Muscle layer of duodenum (tissue), 2 donors: Measurements from ENCODE around the gene FAM168A.
A peak's percentile ranks its signal among the peaks of the same experiment; 100 is the strongest.

Experiments
- H3K27ac ChIP-seq: one replicate; pipeline ENCODE4 v1.7.0; 2013; ENCODE audit warnings: mild to moderate bottlenecking, low read length
- H3K27me3 ChIP-seq: one replicate; pipeline ENCODE4 v1.7.0; 2013; ENCODE audit warnings: low read depth, mild to moderate bottlenecking, control low read depth, low read length
- H3K36me3 ChIP-seq, 2 donors: one replicate each; pipeline ENCODE4 v1.7.0; 2013; ENCODE audit warnings: low read length in 2 of 2, control low read depth in 1 of 2, mild to moderate bottlenecking in 1 of 2; ENCODE audit not compliant: insufficient read depth in 2 of 2, control insufficient read depth in 1 of 2
- H3K4me1 ChIP-seq, 2 donors: one replicate each; pipeline ENCODE4 v1.7.0; 2013; ENCODE audit warnings: low read length in 2 of 2, mild to moderate bottlenecking in 2 of 2, control low read depth in 1 of 2, moderate library complexity in 1 of 2; ENCODE audit not compliant: insufficient read depth in 2 of 2, control insufficient read depth in 1 of 2
- H3K4me3 ChIP-seq, 2 donors: one replicate each; pipeline ENCODE4 v1.7.0; 2013; ENCODE audit warnings: low read length in 2 of 2, low read depth in 1 of 2, mild to moderate bottlenecking in 1 of 2
- H3K9me3 ChIP-seq, 2 donors: one replicate each; pipeline ENCODE4 v1.7.0; 2013; ENCODE audit warnings: low read length in 2 of 2, control low read depth in 1 of 2, mild to moderate bottlenecking in 1 of 2; ENCODE audit not compliant: control insufficient read depth in 1 of 2
- donor health status: healthy.

The FAM168A gene

GRCh38 chr11:73529204-73529530 lies 68.7 kb downstream of the FAM168A start:
- Histone ChIP-seq H3K4me3 (peak overlapping the region in 1 of 2 donors; percentile 39), H3K9me3 (no peaks in the 10 kb centered on the region), H3K36me3 (no peaks in the 10 kb centered on the region), H3K27ac (no peak overlapping the region), H3K27me3 (no peaks in the 10 kb centered on the region), H3K4me1 (peaks cover 0 to 22% of the 10 kb centered on the region in 2 donors)

- Histone ChIP-seq H3K4me1 (peaks cover 0 to 22% of the 10 kb centered on the region in 2 donors), H3K36me3 (no peaks in the 10 kb centered on the region), H3K27ac (peak overlapping the region; percentile 74), H3K9me3 (no peaks in the 10 kb centered on the region), H3K27me3 (no peaks in the 10 kb centered on the region), H3K4me3 (peak overlapping the region; percentile 39 to 56)
Measured at GRCh38 chr11:73528483-73529203, 69.3 kb downstream of the FAM168A start.

- peaks cover 0 to 22% of the 10 kb centered on the region in 2 donors for H3K4me1 ChIP-seq
- no peaks in the 10 kb centered on the region for H3K27me3 ChIP-seq
- H3K4me3 ChIP-seq = peak overlapping the region in 1 of 2 donors; percentile 39
- H3K36me3 ChIP-seq = no peaks in the 10 kb centered on the region
- no peaks in the 10 kb centered on the region for H3K9me3 ChIP-seq
- H3K27ac ChIP-seq = no peak overlapping the region
Measured at GRCh38 chr11:73528013-73528412, 69.9 kb downstream of the FAM168A start.

GRCh38 chr11:73525611-73526010 lies 72.3 kb downstream of the FAM168A start:
- Histone ChIP-seq H3K27me3 (no peaks in the 10 kb centered on the region), H3K9me3 (no peaks in the 10 kb centered on the region), H3K27ac (no peak overlapping the region), H3K4me1 (peaks cover 0 to 13% of the 10 kb centered on the region in 2 donors), H3K36me3 (no peaks in the 10 kb centered on the region), H3K4me3 (no peak overlapping the region)

GRCh38 chr11:73524774-73525173 lies 73.1 kb downstream of the FAM168A start:
- no peaks in the 10 kb centered on the region for H3K36me3 ChIP-seq
- H3K9me3 ChIP-seq = no peaks in the 10 kb centered on the region
- peaks cover 0 to 13% of the 10 kb centered on the region in 2 donors for H3K4me1 ChIP-seq
- no peak overlapping the region for H3K4me3 ChIP-seq
- H3K27me3 ChIP-seq = no peaks in the 10 kb centered on the region
- no peak overlapping the region for H3K27ac ChIP-seq

- no peak overlapping the region for H3K4me3 ChIP-seq
- H3K36me3 ChIP-seq = no peaks in the 10 kb centered on the region
- H3K4me1 ChIP-seq = no peaks in the 10 kb centered on the region
- no peak overlapping the region for H3K27ac ChIP-seq
- no peaks in the 10 kb centered on the region for H3K27me3 ChIP-seq
- no peaks in the 10 kb centered on the region for H3K9me3 ChIP-seq
Measured at GRCh38 chr11:73521621-73522020, 76.3 kb downstream of the FAM168A start.

- H3K27me3 ChIP-seq = no peaks in the 10 kb centered on the region
- no peaks in the 10 kb centered on the region for H3K4me1 ChIP-seq
- H3K36me3 ChIP-seq = no peaks in the 10 kb centered on the region
- no peak overlapping the region for H3K27ac ChIP-seq
- H3K4me3 ChIP-seq = no peak overlapping the region
- H3K9me3 ChIP-seq = no peaks in the 10 kb centered on the region
Measured at GRCh38 chr11:73520353-73521061, 77.4 kb downstream of the FAM168A start.

GRCh38 chr11:73519266-73519665 lies 78.6 kb downstream of the FAM168A start:
- Histone ChIP-seq H3K36me3 (no peaks in the 10 kb centered on the region), H3K9me3 (no peaks in the 10 kb centered on the region), H3K27me3 (no peaks in the 10 kb centered on the region), H3K4me3 (no peak overlapping the region), H3K4me1 (no peaks in the 10 kb centered on the region), H3K27ac (no peak overlapping the region)

- H3K4me1 ChIP-seq = no peaks in the 10 kb centered on the region
- H3K27ac ChIP-seq = no peak overlapping the region
Measured at GRCh38 chr11:73518195-73518594, 79.7 kb downstream of the FAM168A start.

GRCh38 chr11:73516080-73516479 lies 81.8 kb downstream of the FAM168A start:
- no peak overlapping the region for H3K4me3 ChIP-seq
- H3K36me3 ChIP-seq = no peaks in the 10 kb centered on the region
- no peak overlapping the region for H3K27ac ChIP-seq
- no peaks in the 10 kb centered on the region for H3K9me3 ChIP-seq
- no peaks in the 10 kb centered on the region for H3K27me3 ChIP-seq
- no peaks in the 10 kb centered on the region for H3K4me1 ChIP-seq

More at GRCh38 chr11:73518195-73518594, 79.7 kb downstream of the FAM168A start:
- Histone ChIP-seq H3K9me3 (no peaks in the 10 kb centered on the region), H3K4me3 (no peak overlapping the region), H3K27me3 (no peaks in the 10 kb centered on the region), H3K36me3 (no peaks in the 10 kb centered on the region)

- Histone ChIP-seq H3K4me3 (no peak overlapping the region), H3K9me3 (no peaks in the 10 kb centered on the region), H3K27me3 (no peaks in the 10 kb centered on the region), H3K27ac (no peak overlapping the region), H3K4me1 (no peaks in the 10 kb centered on the region), H3K36me3 (no peaks in the 10 kb centered on the region)
Measured at GRCh38 chr11:73513707-73514106, 84.2 kb downstream of the FAM168A start.
